Heart left ventricle (tissue), 13 donors: Measurements from ENCODE around the gene LTBP4.

ENCODE experiments used
- CTCF ChIP-seq, 12 donors: fragments of 200-600 bp; sonication (generic) in 4 of 12; IDR thresholded peaks; one replicate each; pipeline versions ENCODE4 v1.5.0 to v1.8.0; 2018 to 2022; ENCODE audit warnings: antibody characterized with exemption in 12 of 12, mild to moderate bottlenecking in 5 of 12
- POLR2A ChIP-seq, 2 donors: fragments of 450-650 bp; IDR thresholded peaks; one replicate each; pipeline ENCODE4 v1.6.1; 2017; ENCODE audit warnings: antibody characterized with exemption in 2 of 2, mild to moderate bottlenecking in 2 of 2, moderate library complexity in 2 of 2
- donor health status: ischemic (EF 13 %, LVEDD 7.1; RV severe dilation, severe dysfunction).
- donor health status: DM: no; HTN: yes; CAD: no.
- donor health status: DM: no; HTN: no; CAD: no.
- donor health status: ischemic (EF 25% LVEDD 6.9; RV normal size, moderate dysfunction).
- donor health status: ischemic (EF 25% LVEDD 5.7; RV mildly dilated, moderate dysfunction).
- donor health status: ischemic (EF 35%, LVEDD 5.7; RV mildly dilated, moderate dysfunction).
- donor health status: nonischemic (EF 11% LVEDD 7.7; RV severe dilation, severe dysfunction).
- donor health status: DM: yes; HTN: yes; CAD: no.
- donor health status: PGD.
- donor health status: ischemic (EF 29% LVEDD 5.4; RV normal size, mild dysfunction).
- donor health status: nonischemic (EF 23%, LVEDD 6.1; RV moderate dilation, normal function).

- TF ChIP-seq CTCF (IDR thresholded peaks at IDR 0.05) (no peak), POLR2A (IDR thresholded peaks at IDR 0.05) (no peak)
These were observed 47.0 kb upstream of the LTBP4 start for GRCh38 chr19:40553885-40554857.
